ENCODE data around the gene RMI2. TPM values are rescaled to one million over a fixed set of nuclear protein-coding genes. Genes with fewer than 3 reads are reported as not detected.

RMI2 gene
- total and polyA plus RNA-seq, 4 donors = 0.28 to 8.5 (median 0.83) TPM

GRCh38 chr16:11358531-11358930, 13.3 kb downstream of the RMI2 start (continued):
- TF ChIP-seq ZBTB33 (IDR thresholded peaks at IDR 0.05) = no peak

- no peaks in the 10 kb centered on the region for H3K36me3 ChIP-seq (ENCODE audit: control insufficient read depth in 4 of 4, insufficient read depth in 3 of 4, low read depth in 1 of 4, low read length in 3 of 4)
- WGBS = 85% methylated on average over 5 of the region's 5 CpGs
- H3K9ac ChIP-seq (ENCODE audit: low read depth in 1 of 2, low read length in 2 of 2) = no peak overlapping the region
- no peaks in the 10 kb centered on the region for H3K27me3 ChIP-seq (ENCODE audit: control insufficient read depth in 4 of 4, insufficient read depth in 4 of 4, low read length in 3 of 4)
- TF ChIP-seq CTCF (IDR thresholded peaks at IDR 0.05; ENCODE audit: low read depth, low read length, missing input control) = no peak
- TF ChIP-seq HNF4G (IDR thresholded peaks at IDR 0.05) = no peak
- no peak for DNase-seq (ENCODE audit: low spot score)
- H3K4me3 ChIP-seq (ENCODE audit: low read depth in 1 of 3, low read length in 3 of 3) = no peak overlapping the region
- H3K4me1 ChIP-seq (ENCODE audit: control insufficient read depth in 4 of 4, insufficient read depth in 4 of 4, low read length in 3 of 4) = peaks cover 0 to 6% (median 2%) of the 10 kb centered on the region in 4 donors
- no peak overlapping the region for H3K27ac ChIP-seq (ENCODE audit: low read depth in 1 of 2, low read length in 2 of 2)
- no peaks in the 10 kb centered on the region for H3K9me3 ChIP-seq (ENCODE audit: control insufficient read depth in 4 of 4, low read length in 3 of 4)
These were observed 14.1 kb downstream of the RMI2 start for GRCh38 chr16:11359370-11359769.

- peaks cover 0 to 8% (median 5%) of the 10 kb centered on the region in 4 donors for H3K4me1 ChIP-seq (ENCODE audit: control insufficient read depth in 4 of 4, insufficient read depth in 4 of 4, low read length in 3 of 4)
- H3K4me3 ChIP-seq (ENCODE audit: low read depth in 1 of 3, low read length in 3 of 3) = no peak overlapping the region
- H3K9me3 ChIP-seq (ENCODE audit: control insufficient read depth in 4 of 4, low read length in 3 of 4) = no peaks in the 10 kb centered on the region
- 89% methylated on average over 13 of the region's 13 CpGs for WGBS
- DNase-seq (ENCODE audit: low spot score) = no peak
- H3K36me3 ChIP-seq (ENCODE audit: control insufficient read depth in 4 of 4, insufficient read depth in 3 of 4, low read depth in 1 of 4, low read length in 3 of 4) = no peaks in the 10 kb centered on the region
- H3K27ac ChIP-seq (ENCODE audit: low read depth in 1 of 2, low read length in 2 of 2) = no peak overlapping the region
- TF ChIP-seq GABPA (IDR thresholded peaks at IDR 0.05 in 1 of 2, conservative IDR thresholded peaks at IDR 0.05 in 1 of 2) (no peak), NR2F2 (IDR thresholded peaks at IDR 0.05) (no peak), RXRA (IDR thresholded peaks at IDR 0.05) (no peak), RAD21 (IDR thresholded peaks at IDR 0.05) (no peak), TAF1 (conservative IDR thresholded peaks at IDR 0.05) (no peak)
- H3K9ac ChIP-seq (ENCODE audit: low read depth in 1 of 2, low read length in 2 of 2) = no peak overlapping the region
- H3K27me3 ChIP-seq (ENCODE audit: control insufficient read depth in 4 of 4, insufficient read depth in 4 of 4, low read length in 3 of 4) = no peaks in the 10 kb centered on the region
These were observed 15.5 kb downstream of the RMI2 start for GRCh38 chr16:11360641-11361373.

DNA sequence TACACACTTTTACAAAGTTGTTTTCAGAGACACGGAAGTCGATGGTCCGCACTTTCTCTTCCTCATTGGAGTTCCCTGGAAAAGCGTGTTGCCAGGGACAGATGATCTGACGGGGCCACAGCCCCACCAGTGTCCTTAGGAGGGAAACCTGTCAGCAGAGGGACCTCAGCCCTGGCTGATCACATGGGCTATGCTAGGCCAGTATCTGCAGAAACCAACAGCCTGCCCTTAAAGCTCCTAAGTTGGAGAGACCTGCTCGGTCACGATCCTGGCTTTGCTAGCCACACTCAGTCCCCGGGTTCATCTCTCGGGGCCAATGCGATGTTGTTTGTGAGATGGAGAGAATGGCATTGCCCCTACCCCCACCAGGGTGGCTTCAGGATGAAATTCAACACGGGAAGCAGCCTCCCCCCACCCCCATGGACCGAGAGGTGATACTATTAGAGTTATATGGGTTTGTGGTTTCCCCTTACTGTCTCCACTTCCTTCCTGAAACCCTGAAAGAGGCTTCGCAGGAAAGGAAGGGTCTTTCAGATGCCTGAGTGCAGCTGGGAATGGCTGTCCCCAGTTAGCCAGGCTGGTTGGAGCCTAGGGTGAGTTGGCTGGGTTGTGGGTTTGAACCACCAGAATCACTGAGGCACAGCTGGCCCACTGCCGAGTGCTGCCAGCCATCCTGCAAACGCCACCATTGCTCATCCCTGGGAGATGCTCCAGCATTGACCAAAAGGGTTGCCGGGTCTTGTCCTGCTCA, 16.6 kb downstream of the RMI2 start:
- Histone ChIP-seq H3K36me3 (ENCODE audit: control insufficient read depth in 4 of 4, insufficient read depth in 3 of 4, low read depth in 1 of 4, low read length in 3 of 4) (no peaks in the 10 kb centered on the region), H3K4me1 (ENCODE audit: control insufficient read depth in 4 of 4, insufficient read depth in 4 of 4, low read length in 3 of 4) (peaks cover 0 to 8% (median 5%) of the 10 kb centered on the region in 4 donors), H3K4me3 (ENCODE audit: low read depth in 1 of 3, low read length in 3 of 3) (no peak overlapping the region), H3K9ac (ENCODE audit: low read depth in 1 of 2, low read length in 2 of 2) (no peak overlapping the region), H3K27ac (ENCODE audit: low read depth in 1 of 2, low read length in 2 of 2) (no peak overlapping the region), H3K27me3 (ENCODE audit: control insufficient read depth in 4 of 4, insufficient read depth in 4 of 4, low read length in 3 of 4) (no peaks in the 10 kb centered on the region), H3K9me3 (ENCODE audit: control insufficient read depth in 4 of 4, low read length in 3 of 4) (no peaks in the 10 kb centered on the region)
- 68% methylated on average over 16 of the region's 16 CpGs for WGBS
- no peak for DNase-seq (ENCODE audit: low spot score)
- no peak for TF ChIP-seq HNF4A (conservative IDR thresholded peaks at IDR 0.05)
- no peak for TF ChIP-seq TAF1 (conservative IDR thresholded peaks at IDR 0.05)
- no peak for TF ChIP-seq YY1 (IDR thresholded peaks at IDR 0.05)
- no peak for TF ChIP-seq GABPA (IDR thresholded peaks at IDR 0.05 in 1 of 2, conservative IDR thresholded peaks at IDR 0.05 in 1 of 2)
- no peak for TF ChIP-seq FOXA1 (IDR thresholded peaks at IDR 0.05)
- TF ChIP-seq ZBTB33 (IDR thresholded peaks at IDR 0.05) = no peak
- TF ChIP-seq NR2F2 (IDR thresholded peaks at IDR 0.05) = no peak
- TF ChIP-seq RXRA (IDR thresholded peaks at IDR 0.05) = no peak
- no peak for TF ChIP-seq EGR1 (IDR thresholded peaks at IDR 0.05; ENCODE audit: low read depth in 2 of 2)
- TF ChIP-seq RAD21 (IDR thresholded peaks at IDR 0.05) = no peak
- no peak for TF ChIP-seq SP1 (IDR thresholded peaks at IDR 0.05)
- TF ChIP-seq MAX (IDR thresholded peaks at IDR 0.05) = no peak

Data from liver (tissue), 9 donors.